CD4-positive, alpha-beta T cell treated with Interleukin-15 for 4 hours (primary cell): ENCODE data around the gene NLRP6.
A peak's percentile ranks its signal among the peaks of the same experiment; 100 is the strongest.
"Not testable (repeated sequence)": the region's sequence is repeated elsewhere in the genome, so short reads cannot be mapped to it uniquely, and the experiment has no call there.

ENCODE experiments used
- DNase-seq: peaks from one replicate; pipeline ENCODE4 v3.0.0-alpha.2; 2020; ENCODE audit warnings: low spot score

Gene NLRP6

DNA sequence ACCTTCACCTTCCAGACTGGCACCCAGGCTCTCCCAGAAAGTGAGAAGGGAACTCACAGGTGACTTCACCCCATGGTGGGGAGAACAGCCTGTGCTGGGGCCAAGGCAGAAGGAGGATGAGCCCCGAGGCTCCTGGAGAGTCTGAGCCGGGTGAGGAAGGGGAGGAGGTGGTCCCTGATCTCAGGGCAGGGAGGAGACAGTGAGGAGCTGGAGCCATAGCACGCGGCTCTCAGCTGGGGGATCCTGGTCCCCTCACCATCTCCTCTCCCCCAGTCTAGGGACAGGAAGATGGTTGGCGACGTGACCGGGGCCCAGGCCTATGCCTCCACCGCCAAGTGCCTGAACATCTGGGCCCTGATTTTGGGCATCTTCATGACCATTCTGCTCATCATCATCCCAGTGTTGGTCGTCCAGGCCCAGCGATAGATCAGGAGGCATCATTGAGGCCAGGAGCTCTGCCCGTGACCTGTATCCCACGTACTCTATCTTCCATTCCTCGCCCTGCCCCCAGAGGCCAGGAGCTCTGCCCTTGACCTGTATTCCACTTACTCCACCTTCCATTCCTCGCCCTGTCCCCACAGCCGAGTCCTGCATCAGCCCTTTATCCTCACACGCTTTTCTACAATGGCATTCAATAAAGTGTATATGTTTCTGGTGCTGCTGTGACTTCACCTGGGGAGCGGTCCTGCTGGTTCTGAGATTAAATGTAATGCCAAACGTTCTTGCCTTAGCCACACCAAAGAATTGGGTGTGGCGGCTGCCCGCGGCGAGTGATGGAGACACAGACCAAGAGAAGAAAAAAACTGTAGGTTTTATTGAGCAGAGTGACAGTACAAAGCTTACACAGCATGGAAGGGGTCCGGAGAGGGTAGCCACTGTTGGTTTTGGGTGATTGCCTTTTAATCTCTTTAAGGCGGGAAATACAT, 30.8 kb downstream of the NLRP6 start:
- DNase-seq: peak; percentile 56

DNA sequence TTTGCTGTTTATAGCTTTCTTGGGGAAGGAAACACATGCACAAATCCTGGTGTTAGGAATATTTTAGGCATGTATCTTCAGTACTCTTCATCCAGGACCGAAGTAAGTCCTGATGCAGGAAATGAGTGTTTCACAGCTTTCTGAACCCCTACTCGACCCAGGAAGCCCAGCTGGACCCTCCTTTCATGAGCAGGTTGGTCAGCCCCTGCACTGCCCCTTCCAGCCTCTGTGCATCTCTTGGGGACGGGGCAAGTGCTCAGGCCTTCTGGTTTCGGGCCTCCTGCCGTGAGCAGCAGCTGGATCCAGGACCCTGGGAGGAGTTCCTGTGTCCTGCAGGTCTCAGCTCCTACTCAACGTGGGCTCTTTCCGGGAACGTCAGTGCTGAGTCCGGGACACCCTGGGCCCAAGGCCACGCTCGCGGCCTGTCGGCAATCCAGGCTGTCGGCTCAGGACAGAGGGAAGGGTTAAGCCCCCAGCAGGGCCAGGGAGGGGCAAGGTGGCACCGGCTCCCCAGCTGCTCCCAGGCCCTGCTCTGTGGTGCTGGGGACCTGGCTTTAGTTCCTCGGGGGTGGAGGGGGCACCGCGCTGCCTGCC, 31.9 kb downstream of the NLRP6 start:
- DNase-seq: not testable (repeated sequence)

DNA sequence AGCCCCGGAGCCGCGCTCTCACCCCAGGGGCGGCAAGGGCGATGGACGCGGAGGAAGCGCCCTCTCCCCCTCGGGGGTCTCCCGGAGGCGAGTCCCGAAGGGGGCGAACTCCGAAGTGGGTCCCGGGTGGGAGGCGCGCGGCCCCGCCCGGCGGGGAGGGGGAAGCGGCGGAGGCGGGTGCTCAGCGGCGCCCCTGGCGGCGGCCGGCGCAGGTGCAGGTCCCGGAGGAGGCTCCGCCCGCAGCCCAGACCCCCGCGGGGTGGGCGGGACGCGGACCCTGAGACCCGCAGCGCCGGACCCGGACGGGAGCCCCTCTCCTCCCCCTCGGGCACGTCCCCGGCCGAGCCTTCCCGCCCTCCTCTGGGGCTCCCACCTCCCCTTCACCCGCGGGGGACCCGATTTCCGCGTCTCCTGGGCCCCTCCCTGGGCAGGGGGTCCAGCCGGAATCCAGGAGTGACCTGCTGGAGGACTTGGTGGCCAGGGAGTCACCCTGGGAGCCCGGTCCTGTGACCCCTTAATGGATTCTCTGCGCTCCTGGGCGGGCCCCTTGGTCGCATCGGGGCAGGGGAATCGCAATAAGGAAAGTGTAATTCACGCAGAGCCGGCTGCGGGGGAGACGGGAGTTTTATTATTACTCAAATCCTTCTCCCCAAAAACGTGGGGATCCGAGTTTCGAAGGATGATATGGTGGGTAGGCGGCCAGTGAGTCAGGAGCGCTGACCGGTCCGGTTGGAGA, 33.0 kb downstream of the NLRP6 start:
- DNase-seq: not testable (repeated sequence)

DNA sequence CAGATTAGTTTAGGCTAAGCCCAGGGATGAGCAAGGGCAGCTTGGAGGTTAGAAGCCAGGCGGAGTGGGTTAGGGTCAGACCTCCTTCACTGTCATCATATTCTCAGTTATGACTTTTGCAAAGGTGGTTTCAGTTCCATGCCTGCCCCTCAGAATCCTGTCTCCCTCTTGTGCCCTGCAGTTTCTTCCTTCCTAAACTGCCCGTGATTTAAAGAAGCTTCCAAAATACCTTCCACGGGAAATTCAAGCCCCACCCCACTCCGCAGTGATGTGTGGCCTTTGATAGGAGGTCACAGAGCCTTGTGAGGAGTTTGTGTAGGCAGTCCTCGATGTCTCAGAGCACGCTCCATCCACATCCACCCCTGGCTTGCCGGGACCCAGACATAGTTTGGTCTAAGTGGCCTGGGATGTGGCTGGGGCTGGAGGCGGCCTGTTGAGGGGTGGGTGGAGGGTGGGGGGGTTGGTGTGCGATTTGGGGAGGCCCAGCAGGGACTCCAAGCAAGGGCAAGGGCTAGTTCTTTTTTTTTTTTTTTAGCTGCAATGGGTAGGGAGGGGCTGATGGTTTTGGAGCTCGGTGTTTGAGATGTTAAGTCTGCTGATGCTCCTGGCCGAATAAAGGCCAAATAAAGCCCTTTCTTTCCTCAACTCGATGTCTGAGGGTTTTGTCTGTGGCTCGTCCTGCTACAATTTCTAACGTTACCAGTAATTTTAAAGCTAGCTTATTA, 34.0 kb downstream of the NLRP6 start:
- no peak for DNase-seq

DNA sequence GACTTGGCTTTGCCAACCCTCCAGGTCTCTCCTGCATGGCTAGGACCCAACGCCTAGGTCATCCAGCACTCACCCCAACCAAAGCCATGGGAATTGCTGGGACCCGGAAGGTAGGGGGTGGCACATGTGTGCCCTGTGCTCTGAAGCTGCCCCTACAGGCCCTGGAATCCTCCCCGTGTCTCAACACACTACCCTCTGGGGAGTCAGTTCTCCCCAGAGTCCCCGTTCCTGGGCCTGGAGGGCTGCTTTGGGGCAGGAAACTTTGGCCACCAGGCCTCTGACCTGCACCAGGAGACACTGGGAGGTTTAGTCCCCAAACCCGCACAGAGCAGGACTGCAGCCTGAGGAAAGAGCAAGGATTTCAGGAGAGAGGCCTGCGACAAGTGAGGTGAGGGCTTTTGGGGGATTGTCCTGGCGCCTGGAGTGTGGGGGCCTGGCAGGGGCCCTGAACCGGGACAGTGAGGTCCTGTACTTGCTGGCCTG, 35.1 kb downstream of the NLRP6 start:
- no peak for DNase-seq

DNA sequence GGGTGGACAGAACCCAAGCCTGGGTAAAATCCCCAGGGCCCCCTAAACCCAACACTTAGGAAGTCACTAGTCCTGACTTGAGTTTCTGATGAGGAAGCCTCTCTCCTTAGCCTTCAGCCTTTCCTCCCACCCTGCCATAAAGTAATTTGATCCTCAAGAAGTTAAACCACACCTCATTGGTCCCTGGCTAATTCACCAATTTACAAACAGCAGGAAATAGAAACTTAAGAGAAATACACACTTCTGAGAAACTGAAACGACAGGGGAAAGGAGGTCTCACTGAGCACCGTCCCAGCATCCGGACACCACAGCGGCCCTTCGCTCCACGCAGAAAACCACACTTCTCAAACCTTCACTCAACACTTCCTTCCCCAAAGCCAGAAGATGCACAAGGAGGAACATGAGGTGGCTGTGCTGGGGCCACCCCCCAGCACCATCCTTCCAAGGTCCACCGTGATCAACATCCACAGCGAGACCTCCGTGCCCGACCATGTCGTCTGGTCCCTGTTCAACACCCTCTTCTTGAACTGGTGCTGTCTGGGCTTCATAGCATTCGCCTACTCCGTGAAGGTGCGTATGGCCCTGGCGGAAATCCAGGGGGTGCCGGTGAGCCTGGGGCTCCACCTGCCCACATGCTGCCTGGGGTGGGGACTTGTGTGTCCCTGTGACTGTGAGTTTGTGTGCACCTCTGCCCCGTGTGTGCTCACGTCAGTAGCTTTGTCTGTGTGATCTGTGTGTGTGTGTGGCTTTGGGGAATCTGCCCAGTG, 35.8 kb downstream of the NLRP6 start, which contains the start of gene IFITM1:
TSS of gene IFITM1 (plus strand) at position 254 of the 767 bp plus-strand sequence. CDS start at position 385, 131 bp downstream.
- DNase-seq: peak; percentile 65

DNA sequence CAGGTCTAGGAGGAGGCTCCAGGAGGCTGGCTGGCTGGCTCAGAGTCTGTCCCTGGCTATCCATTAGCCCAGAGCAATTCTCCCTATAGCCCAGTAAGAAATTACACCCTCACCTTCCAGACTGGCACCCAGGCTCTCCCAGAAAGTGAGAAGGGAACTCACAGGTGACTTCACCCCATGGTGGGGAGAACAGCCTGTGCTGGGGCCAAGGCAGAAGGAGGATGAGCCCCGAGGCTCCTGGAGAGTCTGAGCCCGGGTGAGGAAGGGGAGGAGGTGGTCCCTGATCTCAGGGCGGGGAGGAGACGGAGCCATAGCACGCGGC, 36.3 kb downstream of the NLRP6 start:
- DNase-seq: not testable (repeated sequence)

DNA sequence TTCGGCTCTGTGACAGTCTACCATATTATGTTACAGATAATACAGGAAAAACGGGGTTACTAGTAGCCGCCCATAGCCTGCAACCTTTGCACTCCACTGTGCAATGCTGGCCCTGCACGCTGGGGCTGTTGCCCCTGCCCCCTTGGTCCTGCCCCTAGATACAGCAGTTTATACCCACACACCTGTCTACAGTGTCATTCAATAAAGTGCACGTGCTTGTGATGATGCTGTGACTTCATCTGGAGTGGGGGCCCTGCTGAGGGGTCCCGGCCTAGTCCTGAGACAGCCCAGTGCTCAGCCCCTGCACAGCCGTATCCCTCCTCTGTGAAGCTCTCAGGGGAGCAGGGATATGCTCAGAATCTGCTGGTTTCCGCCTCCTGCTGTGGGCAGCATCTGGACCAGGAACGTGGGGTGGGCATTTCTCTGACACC, 36.9 kb downstream of the NLRP6 start:
- DNase-seq: no peak

DNA sequence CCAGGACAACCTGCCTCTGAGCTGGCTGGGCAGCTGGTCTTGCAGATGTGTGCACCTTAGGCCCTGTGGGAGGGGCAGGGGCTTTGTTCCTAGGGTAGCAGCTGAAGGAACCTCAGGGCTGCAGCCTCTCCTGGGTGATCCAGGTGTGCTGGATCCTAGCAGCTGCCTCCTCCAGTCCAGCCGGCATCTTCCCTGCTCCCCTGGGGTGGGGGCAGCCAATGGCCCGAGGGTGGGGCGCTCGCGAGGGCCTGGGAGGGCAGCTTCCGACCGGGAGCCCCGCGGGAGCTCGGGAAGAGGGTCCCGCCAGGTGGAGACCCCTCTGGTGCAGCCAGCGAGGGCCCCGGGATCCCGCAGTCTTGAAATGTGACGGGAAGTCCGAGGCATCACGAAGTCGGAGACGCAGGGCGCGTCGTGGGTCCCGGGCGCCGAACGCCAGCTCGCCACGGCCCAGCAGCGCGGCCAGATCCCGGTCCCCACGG, 37.3 kb downstream of the NLRP6 start:
- no peak for DNase-seq

DNA sequence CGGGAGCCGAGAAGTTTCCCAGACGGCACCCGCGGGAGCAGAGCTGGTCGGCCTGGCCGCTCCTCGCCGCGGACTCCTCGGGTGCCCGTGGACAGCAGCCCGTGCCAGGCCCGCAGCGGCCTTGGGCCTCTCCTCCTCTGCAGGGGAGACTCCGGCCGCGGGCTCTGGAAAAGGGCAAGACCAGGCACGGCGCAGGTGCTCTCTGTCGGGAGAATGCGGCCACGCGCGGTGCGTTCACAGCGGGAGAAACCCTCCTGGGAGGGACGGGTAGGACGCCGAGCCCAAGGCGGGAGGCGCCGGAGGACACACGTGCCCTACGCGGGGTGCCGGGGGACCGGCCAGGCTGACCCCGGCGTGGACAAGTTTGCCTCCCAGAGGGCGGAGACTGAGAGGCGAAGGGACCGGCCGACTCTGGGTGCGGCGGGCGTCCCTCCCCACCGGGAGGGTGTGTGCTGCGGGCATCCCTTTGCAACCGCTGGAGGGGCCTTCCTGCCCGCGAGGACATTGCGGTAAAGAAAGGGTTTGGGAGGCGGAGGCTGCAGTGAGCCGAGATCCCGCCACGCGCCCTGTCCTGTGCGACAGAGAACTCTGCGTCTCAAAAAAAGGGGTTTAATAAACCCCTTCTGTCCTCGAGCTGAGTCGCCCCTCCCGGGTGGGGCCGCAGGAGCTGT, 38.0 kb downstream of the NLRP6 start:
- DNase-seq: no peak

DNA sequence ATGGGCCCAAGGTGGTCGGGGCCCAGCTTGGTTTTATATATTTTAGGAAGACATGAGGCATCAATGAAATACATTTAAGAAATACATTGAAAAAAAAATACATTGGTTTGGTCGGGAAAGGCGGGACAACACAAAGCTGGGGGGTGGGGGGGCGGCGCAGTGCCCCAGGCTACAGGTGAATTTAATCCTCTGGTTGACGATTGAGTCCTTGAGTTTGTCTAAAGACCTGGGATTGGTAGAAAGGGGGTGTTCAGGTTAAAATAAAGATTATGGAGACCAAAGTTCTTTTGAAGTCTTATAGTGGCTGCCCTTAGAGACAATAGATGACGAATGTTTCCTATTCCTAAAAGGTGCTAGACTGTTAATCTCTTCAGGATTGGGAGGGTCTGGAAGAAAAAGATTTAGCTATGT, 38.7 kb downstream of the NLRP6 start:
- peak; percentile 44 for DNase-seq

DNA sequence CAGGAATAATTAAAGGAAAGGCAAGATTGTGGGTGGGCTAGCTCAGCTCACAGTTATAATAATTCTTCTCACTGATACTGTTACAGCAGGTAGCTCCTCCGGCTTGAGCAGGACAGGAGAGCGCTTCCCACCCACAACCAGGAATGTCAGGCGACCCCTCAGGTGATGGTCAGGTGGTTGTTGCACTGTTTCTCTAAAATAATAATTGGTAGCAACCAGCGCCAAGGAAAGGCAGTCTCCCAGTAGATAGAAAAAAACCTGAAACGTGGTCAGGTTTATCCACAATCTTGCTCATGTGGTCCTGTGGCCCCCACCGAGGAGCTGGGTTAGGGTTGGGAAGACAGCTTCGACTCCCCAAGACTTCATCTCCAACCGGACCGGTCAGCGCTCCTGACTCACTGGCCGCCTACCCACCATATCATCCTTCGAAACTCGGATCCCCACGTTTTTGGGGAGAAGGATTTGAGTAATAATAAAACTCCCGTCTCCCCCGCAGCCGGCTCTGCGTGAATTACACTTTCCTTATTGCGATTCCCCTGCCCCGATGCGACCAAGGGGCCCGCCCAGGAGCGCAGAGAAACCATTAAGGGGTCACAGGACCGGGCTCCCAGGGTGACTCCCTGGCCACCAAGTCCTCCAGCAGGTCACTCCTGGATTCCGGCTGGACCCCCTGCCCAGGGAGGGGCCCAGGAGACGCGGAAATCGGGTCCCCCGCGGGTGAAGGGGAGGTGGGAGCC, 39.6 kb downstream of the NLRP6 start:
- not testable (repeated sequence) for DNase-seq

DNA sequence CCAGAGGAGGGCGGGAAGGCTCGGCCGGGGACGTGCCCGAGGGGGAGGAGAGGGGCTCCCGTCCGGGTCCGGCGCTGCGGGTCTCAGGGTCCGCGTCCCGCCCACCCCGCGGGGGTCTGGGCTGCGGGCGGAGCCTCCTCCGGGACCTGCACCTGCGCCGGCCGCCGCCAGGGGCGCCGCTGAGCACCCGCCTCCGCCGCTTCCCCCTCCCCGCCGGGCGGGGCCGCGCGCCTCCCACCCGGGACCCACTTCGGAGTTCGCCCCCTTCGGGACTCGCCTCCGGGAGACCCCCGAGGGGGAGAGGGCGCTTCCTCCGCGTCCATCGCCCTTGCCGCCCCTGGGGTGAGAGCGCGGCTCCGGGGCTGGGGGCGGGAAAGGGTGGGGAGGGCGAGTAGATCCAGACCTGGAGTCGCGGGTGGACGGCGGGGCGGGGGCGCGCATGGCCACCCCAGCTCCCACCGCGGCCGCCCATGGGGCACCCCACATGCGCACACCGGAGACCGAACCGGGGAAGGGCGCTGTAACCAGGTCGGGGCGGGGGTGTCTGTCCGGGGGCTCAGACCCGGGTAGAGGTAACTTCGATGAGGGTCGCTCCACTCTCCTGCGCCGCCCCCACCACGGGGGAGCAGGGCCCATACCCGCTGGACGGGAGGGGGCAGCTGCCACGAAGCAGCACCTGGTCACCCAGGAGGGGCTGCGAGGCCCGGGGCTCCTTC, 40.4 kb downstream of the NLRP6 start:
- not testable (repeated sequence) for DNase-seq

DNA sequence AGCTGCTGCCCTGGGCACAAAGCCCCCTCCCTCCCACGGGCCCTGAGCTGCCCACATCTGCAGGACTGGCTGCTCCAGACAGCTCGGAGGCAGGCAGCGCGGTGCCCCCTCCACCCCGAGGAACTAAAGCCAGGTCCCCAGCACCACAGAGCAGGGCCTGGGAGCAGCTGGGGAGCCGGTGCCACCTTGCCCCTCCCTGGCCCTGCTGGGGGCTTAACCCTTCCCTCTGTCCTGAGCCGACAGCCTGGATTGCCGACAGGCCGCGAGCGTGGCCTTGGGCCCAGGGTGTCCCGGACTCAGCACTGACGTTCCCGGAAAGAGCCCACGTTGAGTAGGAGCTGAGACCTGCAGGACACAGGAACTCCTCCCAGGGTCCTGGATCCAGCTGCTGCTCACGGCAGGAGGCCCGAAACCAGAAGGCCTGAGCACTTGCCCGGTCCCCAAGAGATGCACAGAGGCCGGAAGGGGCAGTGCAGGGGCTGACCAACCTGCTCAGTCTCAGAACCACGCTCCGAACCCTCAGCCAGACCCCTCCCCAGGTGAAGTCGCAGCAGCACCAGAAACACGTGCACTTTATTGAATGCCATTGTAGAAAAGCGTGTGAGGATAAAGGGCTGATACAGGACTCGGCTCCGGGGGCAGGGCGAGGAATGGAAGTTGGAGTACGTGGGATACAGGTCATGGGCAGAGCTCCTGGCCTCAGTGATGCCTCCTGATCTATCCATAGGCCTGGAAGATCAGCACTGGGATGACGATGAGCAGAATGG, 41.1 kb downstream of the NLRP6 start:
- not testable (repeated sequence) for DNase-seq

DNA sequence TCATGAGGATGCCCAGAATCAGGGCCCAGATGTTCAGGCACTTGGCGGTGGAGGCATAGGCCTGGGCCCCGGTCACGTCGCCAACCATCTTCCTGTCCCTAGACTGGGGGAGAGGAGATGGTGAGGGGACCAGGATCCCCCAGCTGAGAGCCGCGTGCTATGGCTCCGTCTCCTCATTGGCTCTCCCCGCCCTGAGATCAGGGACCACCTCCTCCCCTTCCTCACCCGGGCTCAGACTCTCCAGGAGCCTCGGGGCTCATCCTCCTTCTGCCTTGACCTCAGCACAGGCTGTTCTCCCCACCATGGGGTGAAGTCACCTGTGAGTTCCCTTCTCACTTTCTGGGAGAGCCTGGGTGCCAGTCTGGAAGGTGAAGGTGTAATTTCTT, 41.7 kb downstream of the NLRP6 start:
- DNase-seq: not testable (repeated sequence)

DNA sequence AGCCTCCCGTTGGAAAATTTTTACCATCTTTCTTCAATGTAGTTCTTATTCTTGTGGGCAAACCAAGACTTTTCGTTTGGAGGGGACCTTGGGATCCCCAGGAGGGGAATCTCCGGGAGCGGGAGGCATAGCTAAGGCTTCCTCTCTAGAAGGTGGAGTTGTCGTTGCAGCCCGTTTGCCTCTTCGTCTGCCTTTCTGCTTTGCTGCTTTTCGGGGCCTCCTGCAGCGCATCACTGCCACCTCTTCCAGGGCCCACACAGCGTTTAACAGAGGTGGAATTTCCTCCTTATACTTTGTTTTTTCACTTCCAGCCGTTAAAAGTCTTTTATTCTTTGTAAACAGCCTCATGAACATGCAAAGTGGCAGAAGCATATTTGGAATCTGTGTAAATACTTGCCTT, 45.9 kb downstream of the NLRP6 start:
- no peak for DNase-seq

DNA sequence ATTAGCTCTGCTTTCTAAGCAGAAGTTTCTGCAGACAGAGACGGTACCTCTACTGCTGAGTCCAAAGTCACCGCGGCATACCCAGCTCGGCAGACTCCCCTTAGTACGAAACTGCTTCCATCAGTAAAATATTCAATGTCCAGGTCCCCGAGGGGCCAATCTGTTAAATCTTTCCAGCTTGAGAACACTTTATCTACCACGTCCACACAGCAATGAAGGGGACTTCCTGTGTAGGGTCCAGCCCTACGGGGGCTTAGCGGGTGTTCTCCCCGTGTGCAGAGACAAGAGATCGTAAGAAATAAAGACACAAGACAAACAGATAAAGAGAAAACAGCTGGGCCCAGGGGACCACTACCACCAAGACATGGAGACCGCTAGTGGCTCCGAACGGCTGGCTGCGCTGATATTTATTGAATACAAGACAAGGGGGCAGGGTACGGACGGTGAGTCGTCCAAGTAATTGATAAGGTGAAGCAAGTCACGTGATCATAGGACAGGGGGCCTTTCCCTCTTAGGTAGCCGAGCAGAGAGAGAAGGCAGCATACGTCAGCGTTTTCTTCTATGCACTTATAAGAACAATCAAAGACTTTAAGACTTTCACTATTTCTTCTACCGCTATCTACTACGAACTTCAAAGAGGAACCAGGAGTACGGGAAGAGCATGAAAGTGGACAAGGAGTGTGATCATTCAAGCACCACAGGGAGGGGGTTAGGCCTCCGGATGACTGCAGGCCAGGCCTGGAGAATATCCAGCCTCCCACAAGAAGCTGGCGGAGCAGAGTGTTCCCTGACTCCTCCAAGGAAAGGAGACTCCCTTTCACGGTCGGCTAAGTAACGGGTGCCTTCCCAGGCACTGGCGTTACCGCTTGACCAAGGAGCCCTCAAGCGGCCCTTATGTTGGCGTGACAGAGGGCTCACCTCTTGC, 46.6 kb downstream of the NLRP6 start:
- DNase-seq: not testable (repeated sequence)
